ENCODE measurements around the gene E2F3. TPM values are rescaled to one million over a fixed set of nuclear protein-coding genes. Genes with fewer than 3 reads are reported as not detected.

Gene E2F3
- 10 to 100 TPM in 4 of 10 donors, 1 to 10 TPM in 6; 6.9 to 11.6 (median 9.2) TPM for polyA plus RNA-seq (ENCODE audit: insufficient read length in 10 of 10)
- long read RNA-seq, donor 1: 0 reads
- long read RNA-seq, donor 2: 0 reads
- long read RNA-seq, donor 3: 0 reads
- long read RNA-seq, donor 4: 0 reads
- long read RNA-seq, donor 5: 0 reads
- long read RNA-seq, donor 6: 0 reads
- long read RNA-seq, donor 7: 0 reads
- long read RNA-seq, donor 8: 0 reads
- long read RNA-seq, donor 9: 0 reads

- DNase-seq: peak; percentile 99 to 100 (median 100)
These were observed at the start of gene E2F3 for GRCh38 chr6:20401205-20402091. Gene E2F3 (plus strand): TSS chr6:20401879. CDS start chr6:20402233, 354 bp downstream.

GRCh38 chr6:20352346-20352745 lies 49.3 kb upstream of the E2F3 start:
- no peak for DNase-seq

DNA sequence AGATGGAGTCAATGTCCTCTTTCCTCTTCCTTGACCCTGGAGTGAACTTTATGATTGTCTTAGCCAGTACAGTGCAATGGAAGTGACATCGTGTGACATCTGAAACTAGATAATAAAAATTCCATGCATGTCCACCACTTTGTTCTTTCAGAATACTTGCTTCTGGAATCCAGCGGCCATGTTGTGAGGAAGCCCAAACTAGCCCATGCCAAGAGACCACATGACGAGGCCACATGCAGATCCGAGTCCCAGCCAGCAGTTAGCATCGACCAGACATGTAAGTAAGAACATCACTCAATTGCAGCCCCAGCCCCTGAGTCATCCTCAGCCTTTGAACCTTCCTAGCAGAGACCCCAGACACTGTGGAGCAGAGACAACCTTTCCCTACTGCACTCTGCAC lies 48.5 kb upstream of the E2F3 start:
- DNase-seq: no peak

DNA sequence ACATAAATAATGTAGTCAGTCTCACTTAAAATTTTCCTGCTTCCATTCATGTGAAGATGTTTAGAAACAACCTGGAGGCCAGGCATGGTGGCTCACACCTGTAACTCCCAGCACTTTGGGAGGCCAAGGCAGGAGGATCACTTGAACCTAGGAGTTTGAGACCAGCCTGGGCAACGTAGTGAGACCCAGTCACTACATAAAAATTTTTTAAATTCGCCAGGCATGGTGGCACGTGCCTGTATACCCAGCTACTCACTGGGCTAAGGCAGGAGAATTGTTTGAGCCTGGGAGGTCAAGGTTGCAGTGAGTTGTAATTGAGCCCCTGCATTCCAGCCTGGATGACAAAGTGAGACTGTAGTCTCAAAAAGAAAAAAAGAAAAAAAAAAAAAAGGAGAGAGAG lies 47.3 kb upstream of the E2F3 start:
- DNase-seq: no peak

DNA sequence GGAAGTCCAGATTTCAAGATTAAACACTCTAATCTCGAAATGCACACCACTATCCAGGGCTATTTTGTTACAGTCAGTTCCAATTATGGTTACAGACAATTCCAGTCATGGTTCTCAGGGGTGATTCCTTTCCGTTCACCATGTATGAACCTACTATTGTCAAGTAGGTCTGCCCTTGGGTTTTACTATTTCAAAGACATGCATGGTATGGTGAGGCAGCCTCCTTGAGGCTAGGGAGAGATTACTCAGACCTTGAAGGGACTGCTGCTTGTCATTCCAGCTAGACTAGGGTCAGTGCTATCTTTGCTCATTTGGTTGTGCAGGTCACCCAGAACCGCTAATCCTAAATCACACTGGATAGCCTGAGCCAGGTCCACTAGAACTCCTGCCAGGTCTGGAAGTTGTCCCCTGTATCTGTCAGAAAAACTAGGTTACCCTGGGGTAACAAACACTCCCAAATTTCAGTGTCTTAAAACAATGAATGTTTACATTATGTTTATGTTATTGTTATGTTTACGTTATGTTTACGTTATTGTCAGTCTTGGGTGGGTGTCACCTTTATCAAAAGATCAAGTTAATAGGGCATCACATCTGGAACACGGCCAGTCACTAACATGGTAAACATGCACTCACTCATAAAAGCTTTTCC lies 41.1 kb upstream of the E2F3 start:
- no peak for DNase-seq

DNA sequence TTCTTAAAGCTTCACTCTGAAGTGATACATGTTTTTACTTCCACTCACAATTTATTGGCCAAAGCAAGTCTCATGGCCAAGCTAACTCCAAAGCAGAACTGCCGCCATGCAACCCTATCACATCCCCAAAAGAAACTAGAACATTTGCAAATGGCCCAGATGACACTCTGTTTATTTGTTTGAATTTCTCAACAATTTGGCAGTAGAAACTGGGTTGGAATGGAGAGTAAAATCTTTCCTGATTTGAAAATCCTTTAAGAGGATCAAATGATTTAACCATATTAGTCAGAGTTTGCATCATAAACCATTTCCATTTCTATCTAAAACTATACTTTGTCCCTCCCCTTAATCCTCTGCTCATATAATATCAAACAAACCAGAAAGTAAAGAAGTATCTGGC lies 39.1 kb upstream of the E2F3 start:
- DNase-seq: no peak

- DNase-seq: no peak
These were observed 37.4 kb upstream of the E2F3 start for GRCh38 chr6:20364327-20364726.

DNA sequence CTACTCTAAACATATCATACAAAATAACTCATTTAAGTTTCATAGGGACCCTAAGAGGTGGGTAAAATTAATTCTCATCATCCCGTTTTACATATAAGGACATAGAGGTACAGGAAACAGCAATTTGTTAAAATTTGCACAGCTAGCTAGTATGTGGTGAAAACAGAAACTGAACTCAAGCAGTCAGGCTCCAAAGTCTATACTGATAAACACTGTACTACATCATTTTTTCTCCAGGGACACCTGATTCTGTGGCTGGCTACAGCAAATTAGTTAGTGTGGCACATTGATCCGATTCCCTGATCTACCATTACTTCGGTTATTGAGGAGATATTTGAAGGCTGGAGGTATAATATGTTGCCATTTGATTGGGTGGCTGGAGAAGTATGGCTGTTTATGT lies 36.2 kb upstream of the E2F3 start:
- no peak for DNase-seq

DNA sequence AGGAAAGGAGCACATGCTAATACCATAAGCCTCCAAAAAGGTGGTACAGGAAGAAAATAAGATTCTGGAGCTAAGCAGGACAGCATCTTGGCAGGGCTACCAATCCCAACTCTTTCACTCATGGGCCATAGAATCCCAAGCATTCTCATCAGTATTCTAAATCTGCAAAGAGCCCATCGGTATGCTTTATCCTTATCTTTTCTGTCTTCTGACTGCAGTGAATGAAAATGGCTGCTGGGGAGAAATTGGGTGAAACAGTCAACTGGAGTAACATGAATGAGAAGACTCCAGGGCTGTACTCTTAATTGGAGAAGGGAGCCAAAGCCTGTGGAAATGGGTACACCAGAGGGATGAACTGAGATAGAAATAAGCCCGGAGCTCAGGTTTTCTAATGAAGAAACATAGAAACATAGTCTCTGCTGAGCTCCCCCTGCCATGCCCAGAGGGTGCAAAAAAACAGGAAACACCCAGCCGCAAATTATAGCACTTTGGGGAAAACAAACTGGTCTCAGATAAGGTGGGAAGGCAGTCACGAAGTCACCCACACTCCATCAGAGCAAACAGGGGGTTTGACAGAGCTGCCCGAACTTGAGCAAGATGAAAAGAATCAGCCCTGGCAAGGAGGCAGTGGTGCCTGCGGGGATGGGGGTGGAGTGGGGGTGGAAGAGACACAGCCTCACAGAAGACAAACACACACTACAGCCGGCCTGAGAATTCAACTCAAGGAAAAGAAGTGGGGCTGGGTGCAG lies 35.4 kb upstream of the E2F3 start:
- DNase-seq: no peak

GRCh38 chr6:20367743-20368485 lies 33.8 kb upstream of the E2F3 start:
- DNase-seq: no peak

DNA sequence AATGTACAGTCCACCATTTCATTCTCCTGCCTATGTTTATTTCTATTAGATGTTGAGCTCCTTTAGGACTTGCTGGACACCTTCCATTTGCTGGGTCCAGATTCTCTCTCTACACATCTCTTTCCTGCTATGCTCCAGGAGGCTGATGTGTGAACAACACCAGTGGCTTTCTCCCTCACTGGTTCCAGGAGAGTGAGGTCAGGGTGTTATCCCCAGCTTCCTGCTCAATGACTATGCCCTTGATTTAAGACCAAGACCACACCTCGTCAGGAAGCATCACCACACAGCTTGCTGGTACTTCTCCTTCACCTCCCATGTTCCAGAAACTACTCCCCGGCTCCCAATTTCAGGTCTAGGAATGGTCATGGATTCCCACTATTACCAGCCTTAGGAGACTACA lies 31.3 kb upstream of the E2F3 start:
- DNase-seq: no peak

DNA sequence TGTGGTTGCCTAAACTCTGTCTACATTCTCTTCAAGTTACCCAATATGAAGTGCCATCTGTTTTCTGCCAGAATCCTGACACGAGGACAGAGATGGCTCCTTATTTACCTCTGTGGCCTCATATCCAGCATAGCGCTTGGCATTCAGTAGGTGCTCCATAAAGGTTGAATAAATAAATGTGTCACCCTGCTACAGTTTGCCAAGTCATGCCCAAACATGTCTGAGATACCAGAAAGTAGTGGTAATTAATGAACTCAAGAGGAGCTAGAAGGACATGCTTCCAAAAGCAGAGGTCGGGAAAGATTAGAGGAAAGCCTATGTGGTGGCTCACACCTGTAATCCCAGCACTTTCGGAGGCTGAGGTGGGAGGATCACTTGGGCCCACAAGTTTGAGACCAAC lies 30.9 kb upstream of the E2F3 start:
- no peak for DNase-seq

GRCh38 chr6:20375436-20375835 lies 26.2 kb upstream of the E2F3 start:
- no peak for DNase-seq

- DNase-seq: peak; percentile 7 to 59 (median 17)
These were observed 23.9 kb upstream of the E2F3 start for GRCh38 chr6:20377623-20378265.

- DNase-seq: peak in 1 of 3 donors; percentile 2
These were observed 22.4 kb upstream of the E2F3 start for GRCh38 chr6:20379231-20379630.

DNA sequence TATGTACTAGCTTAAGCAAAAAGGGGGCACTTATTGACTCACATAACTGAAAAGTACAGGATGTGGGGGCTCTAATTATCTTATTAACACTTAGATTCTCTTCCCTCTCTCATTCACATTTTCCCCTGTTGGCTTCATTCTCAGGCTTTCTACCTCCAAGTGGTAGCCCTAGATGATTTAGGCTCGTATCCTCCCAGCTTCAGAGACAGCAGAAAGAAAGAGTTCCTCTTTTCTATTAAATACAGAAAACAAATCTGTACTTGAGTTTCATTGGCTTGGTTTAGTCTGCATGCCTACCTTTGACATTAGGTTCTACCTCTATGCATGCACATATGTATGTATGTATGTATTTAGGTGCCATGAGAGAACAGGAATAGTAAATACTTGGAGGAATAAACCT lies 15.5 kb upstream of the E2F3 start:
- no peak for DNase-seq

- DNase-seq: no peak
These were observed 12.6 kb upstream of the E2F3 start for GRCh38 chr6:20389066-20389465.

- DNase-seq: no peak
These were observed 8.4 kb upstream of the E2F3 start for GRCh38 chr6:20393297-20393696.

- DNase-seq: no peak
These were observed 2.2 kb upstream of the E2F3 start for GRCh38 chr6:20399518-20399917.

- DNase-seq: peak in 2 of 3 donors; percentile 14 to 29
These were observed 1.0 kb upstream of the E2F3 start for GRCh38 chr6:20400456-20401204.

Data from muscle of back (tissue), 13 donors.